ENCODE results near the gene RDX. TPM values are rescaled to one million over a fixed set of nuclear protein-coding genes. Genes with fewer than 3 reads are reported as not detected.

Gene RDX
- polyA plus RNA-seq (2011; rRNA removed) (23.4 and 56.3 TPM in 2 replicates), polyA minus RNA-seq (2011; rRNA and poly(A)+ RNA removed) (22.8 and 33.0 TPM in 2 replicates)

DNA sequence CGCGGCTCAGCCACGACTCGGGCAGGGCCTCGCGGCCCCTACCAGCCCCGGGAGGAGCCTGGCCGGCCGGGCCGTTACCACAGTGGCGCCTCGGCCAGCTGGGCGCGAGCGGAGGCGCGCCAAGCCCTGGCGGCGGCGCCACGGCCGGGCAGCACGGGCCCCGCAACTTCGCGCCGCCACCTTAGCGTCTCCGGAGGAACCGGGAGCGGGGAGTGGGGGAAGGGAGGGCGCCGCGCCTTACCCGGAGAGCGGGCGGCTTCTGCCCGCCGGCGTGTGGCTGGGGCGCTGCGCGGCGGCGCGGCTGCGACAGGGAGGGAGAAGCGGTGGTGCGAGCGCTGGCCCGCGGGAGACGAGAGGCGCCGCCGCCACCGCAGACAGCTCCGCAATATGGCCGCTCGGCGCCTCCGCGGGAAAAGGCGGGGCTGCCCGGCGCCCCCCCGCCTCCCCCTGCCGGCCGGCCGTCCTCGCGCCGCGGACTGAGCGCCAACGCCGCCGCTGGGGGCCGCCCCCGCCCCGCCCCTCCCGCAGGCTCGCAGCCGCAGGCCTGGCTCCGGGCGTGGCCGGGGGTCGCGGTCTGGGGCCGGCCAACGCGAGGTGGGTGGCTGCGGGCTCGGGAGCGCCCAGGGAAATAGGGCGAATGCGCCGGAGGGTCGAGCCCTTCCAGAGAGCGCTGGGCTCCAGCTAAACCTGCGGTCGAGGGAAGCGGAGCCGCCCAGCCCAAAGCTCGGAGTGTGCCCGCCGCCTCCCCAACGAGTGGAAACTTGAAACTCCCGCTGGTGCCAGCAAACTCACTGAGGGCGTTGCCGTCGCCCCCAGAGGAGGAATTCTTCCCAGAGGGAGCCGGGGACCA lies at the start of gene RDX:
Gene RDX, minus strand, starts transcription at position 389 of the 850 bp plus-strand sequence. CDS start 16,922 bp downstream, outside the sequence.
- peak within 1 kb of the TSS; percentile 92 for H3K4me3 ChIP-seq (ENCODE audit: low read depth, low read length)
- H3K36me3 ChIP-seq (ENCODE audit: control insufficient read depth, insufficient read depth, low read length) = no peaks in the 10 kb centered on the region
- CTCF ChIA-PET = interaction anchor here (0.8 to 1.1 kb wide), 2 partner anchors 10 to 14 kb away, joined by 3 to 4 read pairs; no protein-coding TSS in a partner anchor
- POLR2A ChIA-PET = no interaction called here
- TF ChIP-seq, protein P1, sequence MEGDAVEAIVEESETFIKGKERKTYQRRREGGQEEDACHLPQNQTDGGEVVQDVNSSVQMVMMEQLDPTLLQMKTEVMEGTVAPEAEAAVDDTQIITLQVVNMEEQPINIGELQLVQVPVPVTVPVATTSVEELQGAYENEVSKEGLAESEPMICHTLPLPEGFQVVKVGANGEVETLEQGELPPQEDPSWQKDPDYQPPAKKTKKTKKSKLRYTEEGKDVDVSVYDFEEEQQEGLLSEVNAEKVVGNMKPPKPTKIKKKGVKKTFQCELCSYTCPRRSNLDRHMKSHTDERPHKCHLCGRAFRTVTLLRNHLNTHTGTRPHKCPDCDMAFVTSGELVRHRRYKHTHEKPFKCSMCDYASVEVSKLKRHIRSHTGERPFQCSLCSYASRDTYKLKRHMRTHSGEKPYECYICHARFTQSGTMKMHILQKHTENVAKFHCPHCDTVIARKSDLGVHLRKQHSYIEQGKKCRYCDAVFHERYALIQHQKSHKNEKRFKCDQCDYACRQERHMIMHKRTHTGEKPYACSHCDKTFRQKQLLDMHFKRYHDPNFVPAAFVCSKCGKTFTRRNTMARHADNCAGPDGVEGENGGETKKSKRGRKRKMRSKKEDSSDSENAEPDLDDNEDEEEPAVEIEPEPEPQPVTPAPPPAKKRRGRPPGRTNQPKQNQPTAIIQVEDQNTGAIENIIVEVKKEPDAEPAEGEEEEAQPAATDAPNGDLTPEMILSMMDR (IDR thresholded peaks at IDR 0.05; ENCODE audit: insufficient read depth, low read depth, low read length) = no peak
- no peaks in the 10 kb centered on the region for H3K27me3 ChIP-seq (ENCODE audit: control insufficient read depth, insufficient read depth, low read length)
- no peak for DNase-seq (ENCODE audit: low read depth)

DNA sequence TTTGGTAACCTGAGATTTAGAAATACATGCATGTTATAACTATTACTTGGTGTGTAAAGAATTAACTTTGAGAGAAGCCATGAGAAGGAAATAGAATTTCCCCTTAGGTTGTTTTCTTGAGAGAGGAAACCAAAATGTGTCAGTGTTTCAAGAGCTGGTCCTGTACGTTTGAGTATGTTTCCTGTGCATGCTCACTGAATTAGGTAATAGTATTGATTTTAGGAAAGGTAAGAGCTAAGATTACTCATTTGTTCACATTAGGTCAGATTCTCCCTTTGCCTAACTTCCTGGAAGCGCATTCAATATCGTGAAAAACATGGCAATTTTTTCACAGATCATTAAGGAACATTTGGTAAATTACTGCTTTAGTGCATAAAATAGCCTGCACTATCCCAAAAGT lies 49.3 kb upstream of the RDX start:
- TF ChIP-seq, protein P1 (IDR thresholded peaks at IDR 0.05; ENCODE audit: insufficient read depth, low read depth, low read length) = no peak
- ChIA-PET CTCF (no interaction called here), POLR2A (no interaction called here)
- Histone ChIP-seq H3K4me3 (ENCODE audit: low read depth, low read length) (no peak overlapping the region), H3K27me3 (ENCODE audit: control insufficient read depth, insufficient read depth, low read length) (no peaks in the 10 kb centered on the region), H3K36me3 (ENCODE audit: control insufficient read depth, insufficient read depth, low read length) (no peaks in the 10 kb centered on the region)
- no peak for DNase-seq (ENCODE audit: low read depth)

DNA sequence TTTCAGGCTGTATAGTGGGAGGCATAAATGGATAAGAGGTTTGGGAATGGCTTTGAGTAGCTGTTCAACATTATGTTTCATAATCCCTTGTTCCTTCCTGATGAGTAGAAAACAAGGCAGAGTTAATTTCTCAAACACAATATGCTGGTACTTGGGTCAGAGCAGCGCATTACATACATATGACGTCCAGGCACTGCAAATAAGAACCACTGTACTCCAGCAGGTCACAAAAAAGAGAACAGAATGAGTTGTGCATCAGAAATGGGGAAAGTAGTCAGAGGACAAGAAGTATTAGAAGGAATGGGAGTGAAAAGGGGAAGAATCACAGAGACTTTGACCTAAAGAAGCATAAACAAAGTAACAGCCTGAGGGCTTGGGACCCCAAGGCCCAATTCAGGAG lies 44.0 kb upstream of the RDX start:
- TF ChIP-seq, protein P1 (IDR thresholded peaks at IDR 0.05; ENCODE audit: insufficient read depth, low read depth, low read length) = no peak
- H3K36me3 ChIP-seq (ENCODE audit: control insufficient read depth, insufficient read depth, low read length) = no peaks in the 10 kb centered on the region
- CTCF ChIA-PET = interaction anchor here (0.6 kb wide), 1 partner anchor 175 kb away, joined by 3 read pairs; no protein-coding TSS in a partner anchor
- no peak for DNase-seq (ENCODE audit: low read depth)
- no peak overlapping the region for H3K4me3 ChIP-seq (ENCODE audit: low read depth, low read length)
- no peaks in the 10 kb centered on the region for H3K27me3 ChIP-seq (ENCODE audit: control insufficient read depth, insufficient read depth, low read length)
- POLR2A ChIA-PET = no interaction called here

DNA sequence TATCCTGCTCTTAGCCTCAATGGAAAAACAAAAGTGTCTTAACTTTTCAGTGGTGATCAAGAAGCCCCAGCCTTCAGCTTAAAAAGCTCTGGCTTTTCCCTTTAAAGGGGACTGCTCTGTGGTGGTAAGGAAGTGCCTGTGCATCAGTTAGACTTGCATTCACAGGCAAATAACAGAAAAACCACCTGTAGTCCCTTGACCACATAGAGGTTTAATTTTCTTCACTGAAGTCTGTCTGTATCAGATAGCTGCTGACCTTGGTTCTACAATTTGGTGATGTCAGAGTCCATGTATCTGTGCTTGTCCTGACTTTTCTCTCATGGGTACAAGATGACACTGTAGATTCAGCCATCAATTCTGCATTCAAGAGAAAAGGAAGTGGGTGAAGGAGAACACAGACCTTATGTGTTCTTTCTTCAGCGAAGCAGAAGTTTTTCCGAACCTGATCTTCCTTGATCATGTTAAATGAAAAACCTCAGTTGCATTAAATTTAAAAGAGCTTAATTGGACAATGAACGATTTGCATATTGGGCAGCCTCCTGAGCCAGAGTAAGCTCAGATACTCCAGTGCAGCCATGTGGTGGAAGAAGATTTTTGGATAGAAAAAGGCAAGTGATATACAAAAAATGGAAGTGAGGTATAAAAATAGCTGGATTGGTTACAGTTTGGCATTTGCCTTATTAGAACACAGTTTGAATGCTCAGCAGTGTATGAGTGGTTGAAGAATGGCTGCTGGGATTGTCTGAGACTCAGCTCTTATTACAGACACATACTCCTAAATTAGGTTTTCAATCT lies 43.2 kb upstream of the RDX start:
- ChIA-PET CTCF (interaction anchor here (0.6 kb wide), 1 partner anchor 175 kb away, joined by 3 read pairs; no protein-coding TSS in a partner anchor), POLR2A (no interaction called here)
- Histone ChIP-seq H3K4me3 (ENCODE audit: low read depth, low read length) (no peak overlapping the region), H3K36me3 (ENCODE audit: control insufficient read depth, insufficient read depth, low read length) (no peaks in the 10 kb centered on the region), H3K27me3 (ENCODE audit: control insufficient read depth, insufficient read depth, low read length) (no peaks in the 10 kb centered on the region)
- no peak for DNase-seq (ENCODE audit: low read depth)
- TF ChIP-seq, protein P1 (IDR thresholded peaks at IDR 0.05; ENCODE audit: insufficient read depth, low read depth, low read length) = no peak

DNA sequence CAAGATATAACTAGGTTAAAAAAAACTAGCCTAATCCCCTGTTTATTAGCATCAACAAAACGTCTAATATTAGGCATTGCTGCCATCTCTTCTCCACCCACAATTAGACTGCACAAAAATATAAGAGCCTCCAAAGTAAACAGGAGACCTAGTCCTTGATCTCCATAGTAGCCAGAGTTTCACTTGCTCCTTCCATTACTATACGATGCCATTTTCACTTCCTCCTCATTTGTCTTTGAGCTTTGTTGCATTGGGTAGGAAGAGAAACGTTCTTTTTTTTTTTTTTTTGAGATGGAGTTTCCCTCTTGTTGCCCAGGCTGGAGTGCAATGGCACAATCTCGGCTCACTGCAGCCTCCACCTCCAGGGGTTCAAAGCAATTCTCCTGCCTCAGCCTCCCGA lies 42.3 kb upstream of the RDX start:
- CTCF ChIA-PET = no interaction called here
- H3K36me3 ChIP-seq (ENCODE audit: control insufficient read depth, insufficient read depth, low read length) = no peaks in the 10 kb centered on the region
- H3K27me3 ChIP-seq (ENCODE audit: control insufficient read depth, insufficient read depth, low read length) = no peaks in the 10 kb centered on the region
- TF ChIP-seq, protein P1 (IDR thresholded peaks at IDR 0.05; ENCODE audit: insufficient read depth, low read depth, low read length) = no peak
- no peak for DNase-seq (ENCODE audit: low read depth)
- no peak overlapping the region for H3K4me3 ChIP-seq (ENCODE audit: low read depth, low read length)
- POLR2A ChIA-PET = no interaction called here
